GM21515 (cell line): ENCODE measurements around the gene NOTCH2.

ENCODE experiments used
- ATAC-seq: cut with Tn5 transposase; IDR thresholded peaks from one replicate; pipeline ENCODE4 v1.9.1; 2021; ENCODE audit not compliant: unreplicated experiment

NOTCH2 gene

DNA sequence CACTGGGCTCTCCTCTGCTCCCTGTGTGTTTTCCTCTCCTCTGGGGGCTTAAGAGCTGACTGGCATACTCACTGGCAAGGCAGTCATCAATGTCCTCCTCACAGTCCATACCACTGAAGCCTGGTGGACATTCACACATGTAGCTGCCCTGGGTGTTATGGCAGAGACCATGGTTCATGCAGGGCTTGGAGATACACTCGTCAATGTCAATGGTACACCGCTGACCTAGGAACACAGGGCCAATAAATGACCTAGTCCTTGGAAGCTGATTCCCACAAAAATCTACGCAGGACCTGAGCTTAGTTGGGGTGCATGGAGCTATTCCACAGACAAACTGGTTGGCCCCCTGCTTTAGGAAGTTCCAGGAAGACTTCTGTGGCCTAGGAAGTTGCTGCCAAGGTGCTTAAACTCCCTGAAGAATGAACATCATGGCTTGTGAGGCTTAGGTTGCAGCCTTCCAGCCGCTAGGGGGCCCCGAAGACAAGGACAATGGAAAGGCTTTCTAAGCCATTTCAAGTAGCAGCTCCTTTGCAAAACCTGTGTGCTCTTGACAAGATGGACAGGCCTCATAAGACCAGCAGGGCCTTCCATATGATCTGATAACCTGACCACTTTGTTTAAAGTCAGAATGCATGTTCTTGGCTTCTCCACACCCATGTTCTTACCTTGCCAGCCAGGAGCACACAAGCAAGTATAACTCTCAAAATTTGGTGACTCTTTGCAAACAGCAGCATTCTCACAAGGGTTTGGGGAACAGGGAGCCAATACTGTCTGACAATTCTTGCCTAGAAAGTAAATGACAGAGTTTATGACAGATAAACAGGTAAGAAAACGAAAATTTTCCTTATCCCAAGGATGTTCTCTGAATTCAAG lies 120.9 kb downstream of the NOTCH2 start:
- ATAC-seq, result peak; percentile 75

DNA sequence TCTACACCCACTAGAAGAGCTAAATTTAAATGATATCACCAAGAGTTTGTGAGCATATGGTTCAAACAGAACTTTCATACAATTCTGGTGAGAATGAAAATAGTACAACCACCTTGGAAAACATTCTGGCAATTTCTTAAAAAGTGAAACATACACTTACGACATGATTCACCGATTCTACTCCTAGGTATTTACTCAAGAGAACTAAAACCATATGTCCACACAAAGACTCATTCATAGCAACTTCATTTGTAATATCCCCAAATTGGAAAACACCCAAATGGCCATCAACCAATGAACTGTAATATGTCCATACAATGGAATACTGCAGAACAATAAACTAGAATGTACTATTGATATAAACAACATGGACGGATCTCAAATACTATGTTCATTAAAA lies 122.0 kb downstream of the NOTCH2 start:
- ATAC-seq, result no peak

DNA sequence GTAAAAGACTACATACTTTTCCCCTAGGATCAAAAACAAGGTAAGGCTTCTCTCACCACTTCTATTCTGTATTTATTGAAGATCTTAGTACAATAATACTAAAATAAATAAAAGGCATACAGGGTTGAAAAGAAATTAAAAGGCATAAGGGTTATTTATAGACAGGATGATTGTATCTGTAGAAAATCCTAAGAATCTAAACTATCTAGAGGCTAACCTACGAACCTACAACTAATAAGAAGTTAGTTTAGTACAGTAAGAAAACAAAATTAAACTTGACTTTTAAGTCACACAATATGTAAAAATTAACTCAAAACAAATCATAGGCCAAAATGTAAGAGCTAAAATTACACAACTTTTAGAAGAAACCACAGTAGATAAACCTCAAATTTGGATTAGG lies 122.7 kb downstream of the NOTCH2 start:
- ATAC-seq, result no peak

DNA sequence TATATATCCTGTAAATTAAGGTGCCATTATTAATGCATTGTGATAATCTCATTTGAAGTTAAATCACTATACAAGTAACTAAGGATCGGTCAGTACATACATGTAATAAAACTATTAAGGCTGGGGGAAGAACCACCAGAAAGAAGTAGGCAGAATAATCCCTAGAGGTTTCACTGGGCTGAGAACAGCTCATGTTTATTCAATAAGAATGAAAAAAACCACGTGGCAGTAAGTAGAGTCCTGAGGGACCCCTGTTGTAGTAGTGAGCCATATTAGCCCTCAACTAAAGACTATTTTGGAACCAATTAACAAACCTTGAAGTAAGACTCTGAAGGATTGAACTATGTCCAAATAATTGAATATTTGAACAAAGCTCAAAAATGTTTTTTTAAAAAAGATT lies 126.2 kb downstream of the NOTCH2 start:
- ATAC-seq, result no peak

DNA sequence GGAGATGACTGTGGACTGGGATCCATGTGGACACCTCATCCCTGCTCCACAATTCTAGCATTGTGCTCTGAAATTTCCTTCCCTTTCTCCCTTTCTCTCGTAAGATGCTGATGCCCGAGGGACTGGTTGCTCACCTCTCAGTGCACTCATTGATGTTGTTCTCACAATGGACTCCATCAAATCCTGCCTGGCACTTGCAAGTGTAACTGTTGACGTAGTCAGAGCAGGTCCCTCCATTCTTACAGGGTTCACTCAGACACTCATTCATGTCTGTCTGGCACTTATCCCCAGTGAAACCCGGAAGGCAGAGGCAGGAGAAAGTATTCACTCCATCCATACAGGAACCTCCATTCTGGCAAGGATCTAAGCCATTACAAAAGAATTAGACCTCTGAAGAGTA lies 128.1 kb downstream of the NOTCH2 start:
- ATAC-seq, result no peak

DNA sequence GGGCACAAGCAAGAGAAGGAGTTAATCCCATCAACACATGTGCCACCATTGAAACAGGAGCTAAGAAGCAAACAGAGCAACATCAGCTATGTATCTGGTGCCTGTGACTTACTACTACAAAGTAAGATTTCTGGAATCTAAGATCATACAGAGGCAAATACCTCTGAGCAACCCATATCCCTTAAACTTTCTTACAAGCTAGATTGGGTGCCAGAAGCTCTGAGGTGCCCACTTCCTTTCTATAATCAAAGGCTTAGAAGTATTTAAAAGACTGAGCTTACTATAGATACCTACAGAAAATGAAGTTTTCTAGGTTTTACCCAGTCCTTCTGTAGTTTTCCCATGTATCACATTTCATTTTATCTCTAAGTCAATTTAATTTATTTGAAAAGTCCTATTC lies 128.8 kb downstream of the NOTCH2 start:
- ATAC-seq, result no peak

DNA sequence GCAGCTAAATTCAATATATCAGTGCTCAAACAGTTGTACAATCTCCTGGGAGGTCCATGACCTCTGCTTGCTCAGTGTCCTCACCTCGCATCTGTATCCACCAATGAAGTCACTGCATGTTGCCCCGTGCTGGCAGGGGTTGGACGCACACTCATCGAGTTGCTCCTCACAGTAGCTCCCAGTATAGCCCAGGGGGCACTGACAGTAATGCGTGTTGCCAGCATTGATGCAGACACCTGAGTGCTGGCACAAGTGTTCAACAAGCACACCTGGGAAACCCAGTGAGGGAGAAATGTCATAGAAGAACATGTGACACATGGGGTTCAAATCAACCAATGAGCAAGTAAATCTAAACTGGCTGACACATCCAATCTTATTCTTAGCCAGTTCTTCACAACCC lies 132.3 kb downstream of the NOTCH2 start:
- no peak for ATAC-seq

DNA sequence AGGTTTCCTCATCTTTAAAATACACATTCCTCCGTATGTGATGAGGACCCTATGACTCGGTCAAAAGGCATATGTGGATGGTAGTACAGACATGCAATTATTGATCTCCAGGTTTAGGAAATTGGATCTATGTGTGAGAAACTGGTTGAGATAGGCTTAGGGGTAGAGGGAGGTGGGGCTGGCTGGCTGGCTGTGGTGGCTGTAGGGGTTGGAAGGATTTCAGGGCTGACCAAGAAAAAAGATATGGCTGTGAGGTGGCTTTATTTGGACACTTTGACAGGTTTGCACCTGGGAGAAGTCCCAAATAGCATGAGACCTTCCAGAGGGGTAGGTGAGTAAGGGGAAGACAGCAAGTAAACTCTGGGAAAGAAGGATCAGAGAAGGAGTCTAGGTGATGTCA lies 133.5 kb downstream of the NOTCH2 start:
- ATAC-seq, result no peak

DNA sequence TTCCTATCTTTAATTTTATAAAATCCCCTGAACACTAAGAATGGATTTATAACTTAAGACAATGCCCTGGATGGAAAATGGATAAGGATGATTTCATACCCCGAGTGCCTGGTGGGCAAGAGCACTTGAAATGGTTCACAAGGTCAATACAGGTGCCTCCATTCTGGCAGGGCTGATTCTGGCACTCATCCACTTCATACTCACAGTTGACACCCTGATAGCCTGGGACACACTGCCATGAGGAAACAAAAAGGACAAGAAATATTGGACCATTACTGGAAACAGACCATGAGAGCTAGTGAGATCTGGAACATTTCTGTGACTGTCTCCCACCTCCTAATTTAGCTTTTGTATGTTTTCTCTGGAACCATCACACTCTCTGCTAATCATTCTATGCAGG lies 134.1 kb downstream of the NOTCH2 start:
- no peak for ATAC-seq

DNA sequence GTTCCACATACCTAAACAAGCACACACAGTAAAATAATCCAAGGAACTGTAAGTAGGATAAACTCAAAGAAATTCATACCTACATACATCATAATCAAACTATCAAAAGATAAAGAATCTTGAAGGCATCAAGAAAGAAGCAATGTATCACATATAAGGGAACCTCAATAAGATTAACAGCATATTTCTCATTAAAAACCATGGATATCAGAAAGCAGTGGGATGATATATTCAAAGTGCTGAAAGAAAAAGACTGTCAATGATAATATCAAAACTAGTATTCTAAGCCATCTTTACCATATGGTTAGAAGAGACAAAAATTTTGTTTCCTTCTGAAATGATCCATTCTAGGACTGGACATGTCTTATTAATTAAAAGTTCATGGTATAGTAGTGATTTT lies 136.1 kb downstream of the NOTCH2 start:
- no peak for ATAC-seq

DNA sequence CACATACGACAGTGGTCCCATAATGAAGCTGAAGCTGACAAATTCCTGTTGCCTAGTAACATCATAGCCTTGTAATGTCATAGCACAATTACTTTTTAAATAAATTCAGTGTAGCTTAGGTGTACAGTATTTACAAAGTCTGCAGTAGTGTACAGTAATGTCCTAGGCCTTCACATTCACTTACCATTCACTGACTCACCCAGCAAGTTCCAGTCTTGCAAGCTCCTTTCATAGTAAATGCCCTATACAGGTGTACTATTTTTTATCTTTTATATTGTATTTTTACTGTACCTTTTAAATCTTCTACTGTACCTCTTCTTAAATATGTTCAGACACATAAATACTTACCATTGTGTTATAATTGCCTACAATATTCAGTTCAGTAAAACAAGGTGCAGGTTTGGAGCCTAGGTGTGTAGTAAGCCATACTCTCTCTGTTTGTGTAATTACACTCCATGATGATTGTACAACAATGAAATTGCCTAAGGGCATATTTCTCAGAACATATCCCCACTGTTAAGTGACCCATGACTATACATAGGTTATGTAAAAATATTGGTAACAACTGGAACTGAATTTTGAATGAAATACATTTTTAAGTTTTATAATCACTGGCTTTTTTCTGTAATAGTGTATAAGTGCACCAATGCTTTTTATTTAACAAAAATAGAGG lies 139.7 kb downstream of the NOTCH2 start:
- ATAC-seq, result no peak

DNA sequence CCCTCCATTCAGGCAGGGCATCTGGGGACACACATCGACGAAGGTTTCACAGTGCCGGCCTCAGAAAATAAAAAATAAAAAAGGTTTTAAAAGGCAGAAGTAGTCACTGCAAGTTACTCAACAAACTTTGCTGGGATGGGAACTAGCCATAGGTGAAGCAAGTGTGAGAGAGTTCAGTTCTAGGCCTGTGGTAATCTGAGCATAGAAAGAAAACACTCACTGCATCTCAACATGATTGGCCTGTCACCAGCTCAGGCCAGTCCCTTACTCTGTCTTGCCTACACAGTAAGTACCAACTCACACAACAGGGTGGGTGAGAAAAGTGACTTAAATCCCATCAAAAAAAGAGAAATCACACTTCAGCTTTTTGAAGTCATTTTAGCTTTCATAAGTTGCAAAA lies 142.9 kb downstream of the NOTCH2 start:
- ATAC-seq, result no peak

DNA sequence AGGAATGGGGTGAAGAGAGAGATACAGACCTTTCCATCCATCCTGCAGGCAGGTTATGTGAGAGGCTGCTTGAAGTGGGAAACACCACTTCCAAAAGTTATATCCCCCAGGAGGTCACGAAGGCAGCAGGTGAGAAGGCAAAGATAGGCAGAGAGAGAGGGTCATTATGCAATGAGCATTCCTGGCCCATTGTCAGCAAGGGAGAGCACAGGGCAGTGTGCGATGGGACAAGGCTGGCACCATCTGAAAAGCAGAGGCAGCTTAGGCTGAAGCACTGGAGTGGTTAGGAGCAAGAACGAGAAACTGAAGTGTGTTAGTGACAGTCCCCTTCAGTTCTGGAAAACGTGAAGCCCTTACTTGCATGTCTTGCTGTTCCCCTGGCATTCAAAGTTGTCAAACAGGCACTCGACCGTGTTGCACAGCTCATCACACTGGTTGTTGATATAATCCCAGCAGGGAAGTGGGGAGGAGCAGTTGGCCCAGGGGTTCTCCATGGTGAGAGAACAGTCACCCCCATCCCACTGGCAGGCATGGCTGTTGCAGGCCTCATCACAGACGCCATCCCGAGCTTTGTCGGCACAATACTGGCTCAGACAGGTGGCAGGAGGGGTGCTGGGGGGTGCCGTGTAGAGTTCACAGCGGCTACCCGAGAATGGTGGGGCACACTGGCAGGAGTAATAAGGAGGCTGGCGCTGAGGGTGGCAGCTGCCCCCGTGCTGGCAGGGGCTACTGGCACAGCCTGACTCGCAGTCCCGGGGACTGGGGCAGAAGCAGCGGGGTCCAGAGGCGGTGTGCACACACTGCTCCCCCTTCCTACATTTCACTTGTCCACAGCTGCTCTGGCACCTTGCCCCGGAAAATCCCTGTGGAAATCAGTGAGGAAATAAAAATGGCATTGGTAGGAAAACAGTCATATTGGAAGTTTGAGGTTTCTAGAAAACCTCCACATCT lies 144.2 kb downstream of the NOTCH2 start:
- ATAC-seq, result no peak

DNA sequence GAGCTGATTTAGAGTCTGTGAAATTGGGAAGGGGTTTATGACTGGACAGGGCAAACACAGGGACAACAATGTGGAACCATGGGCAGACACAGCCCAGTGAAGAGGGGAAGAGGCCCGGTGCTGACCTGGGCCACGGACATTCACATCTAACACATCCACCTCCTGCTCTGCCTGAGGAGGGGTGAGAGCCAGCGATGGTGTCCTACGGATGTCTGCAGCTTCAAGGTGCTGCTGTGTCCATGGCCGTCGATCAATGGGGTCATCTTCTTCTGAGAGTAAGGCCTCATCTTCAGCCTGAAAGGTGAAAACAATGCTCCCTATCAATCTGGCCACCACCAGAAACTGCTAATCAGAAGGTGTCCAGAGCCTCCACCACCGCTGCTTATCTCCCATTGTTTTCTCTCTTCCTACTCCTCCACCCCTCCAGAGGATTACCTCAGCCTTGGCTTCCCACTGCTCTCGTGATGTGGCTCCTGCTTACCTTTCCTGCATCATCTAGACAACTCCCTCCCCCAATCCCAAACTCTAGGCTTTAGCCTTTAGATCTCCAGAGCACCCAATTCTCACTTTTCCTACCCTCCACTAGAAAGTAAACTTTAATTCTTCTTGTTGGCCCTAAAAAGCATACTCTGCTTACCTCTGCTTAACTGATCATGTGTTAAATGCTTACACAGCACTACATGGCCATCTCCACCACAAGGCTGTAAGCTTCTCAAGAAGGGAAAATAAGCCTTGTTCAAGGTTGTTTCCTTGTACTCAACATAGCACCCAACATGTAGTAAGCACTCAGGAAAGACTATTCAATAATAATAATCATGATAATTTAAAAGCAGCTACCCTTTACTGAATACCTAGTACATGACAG lies 149.1 kb downstream of the NOTCH2 start:
- no peak for ATAC-seq

DNA sequence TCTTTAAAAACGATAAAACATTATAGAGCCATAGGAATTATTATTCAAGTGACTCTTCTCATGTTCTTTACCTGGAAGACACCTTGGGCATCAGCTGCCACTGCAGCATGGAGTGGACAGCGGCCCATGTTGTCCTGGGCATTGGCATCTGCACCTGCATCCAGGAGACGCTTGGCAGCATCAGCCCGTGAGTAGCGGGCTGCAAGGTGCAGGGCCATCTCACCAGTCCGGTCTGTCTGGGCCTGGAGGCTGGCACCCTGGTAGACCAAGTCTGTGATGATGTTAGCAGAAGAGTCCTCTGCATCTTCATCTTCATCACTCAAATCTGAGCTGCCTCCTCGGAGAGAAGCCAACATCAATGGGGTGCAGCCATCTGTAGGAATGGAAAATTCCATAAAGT lies 150.2 kb downstream of the NOTCH2 start:
- ATAC-seq, result no peak

DNA sequence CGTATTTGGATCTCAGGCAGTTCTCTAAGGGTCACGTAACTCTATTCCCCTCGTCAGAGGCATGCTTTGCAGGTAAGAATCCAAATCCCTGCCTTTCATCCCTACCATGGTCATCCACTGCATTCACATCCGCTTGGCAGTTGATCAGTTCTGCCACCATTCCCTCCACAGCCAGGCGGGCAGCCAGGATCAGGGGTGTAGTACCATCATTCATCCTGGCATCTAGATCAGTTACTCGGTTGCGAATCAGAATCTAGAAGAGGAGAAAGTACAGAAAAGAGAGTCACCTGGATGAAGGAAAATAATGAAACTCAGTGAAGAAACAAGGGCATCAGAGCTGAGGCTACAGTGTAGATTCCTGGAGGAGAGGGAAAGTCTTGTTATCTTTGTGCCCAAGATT lies 151.2 kb downstream of the NOTCH2 start:
- no peak for ATAC-seq

DNA sequence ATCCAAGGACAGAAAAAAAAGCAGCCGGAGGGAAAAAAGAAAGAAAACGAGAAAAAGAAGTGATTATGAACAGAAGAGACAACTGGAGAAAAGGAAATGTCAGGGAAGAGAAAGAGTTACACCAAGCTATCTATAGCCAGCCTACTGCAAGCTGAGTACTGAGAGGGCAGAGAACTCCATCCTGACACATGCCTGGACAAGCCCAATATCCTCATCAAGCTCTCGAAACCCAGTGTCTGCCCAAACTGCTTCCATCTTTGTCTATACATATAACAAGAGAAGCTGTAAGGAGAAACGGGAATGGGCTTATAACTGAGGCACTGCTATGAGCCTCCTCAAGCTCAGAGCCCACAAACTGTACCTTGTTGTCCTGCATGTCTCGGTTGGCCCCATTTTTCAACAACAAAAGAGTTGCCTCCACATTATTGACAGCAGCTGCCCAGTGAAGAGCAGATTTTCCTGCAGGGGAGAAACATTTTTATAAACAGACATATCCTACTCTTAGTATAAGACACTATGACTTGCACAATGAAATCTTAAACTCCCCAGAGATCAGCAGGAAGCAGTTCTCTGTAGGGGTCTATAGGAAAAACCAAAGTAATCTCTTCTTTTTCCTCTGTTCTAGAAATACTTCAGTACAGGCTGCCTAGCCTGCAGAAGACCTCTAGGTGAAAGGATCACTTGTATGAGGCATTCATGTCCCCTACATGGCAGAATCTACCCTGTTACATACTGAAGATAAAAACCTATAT lies 152.0 kb downstream of the NOTCH2 start:
- no peak for ATAC-seq

DNA sequence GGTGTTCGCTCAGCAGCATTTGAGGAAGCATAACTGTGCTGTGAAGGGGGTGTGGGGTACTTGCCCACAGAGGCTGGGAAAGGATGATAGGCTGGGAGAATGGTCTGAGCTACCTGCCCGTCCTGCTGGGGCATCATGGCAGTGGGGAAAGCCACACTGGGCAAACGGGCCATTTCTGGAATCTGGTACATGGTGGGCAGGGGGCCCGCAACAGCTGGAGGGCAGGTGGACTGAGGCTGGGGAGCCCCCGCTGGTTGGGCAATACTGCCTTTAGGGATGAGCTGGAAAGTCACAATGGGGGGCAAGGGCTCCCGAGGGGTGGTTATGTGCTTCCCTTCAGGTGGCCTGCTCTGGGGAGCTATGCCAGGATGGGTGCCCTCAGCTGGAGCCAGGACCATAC lies 153.9 kb downstream of the NOTCH2 start:
- no peak for ATAC-seq

DNA sequence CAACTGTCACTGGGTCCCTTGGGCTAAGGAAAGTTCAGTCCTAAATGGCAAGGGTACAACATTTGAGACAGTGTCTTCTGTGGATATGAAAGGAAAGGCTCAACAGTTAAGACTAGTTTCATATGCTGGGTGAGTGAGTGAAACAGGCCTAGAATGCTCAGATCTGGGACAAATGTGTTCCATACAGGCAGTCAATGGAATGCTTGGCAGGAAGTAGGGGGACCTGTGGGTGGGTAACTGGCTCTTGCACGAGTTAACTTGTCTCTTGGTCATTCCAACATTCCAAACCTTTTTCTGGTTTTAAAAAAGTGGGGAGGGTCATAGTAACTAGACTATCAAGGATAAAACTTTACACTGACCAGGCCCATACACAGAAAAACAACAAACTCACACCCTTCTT lies 155.4 kb downstream of the NOTCH2 start:
- no peak for ATAC-seq

DNA sequence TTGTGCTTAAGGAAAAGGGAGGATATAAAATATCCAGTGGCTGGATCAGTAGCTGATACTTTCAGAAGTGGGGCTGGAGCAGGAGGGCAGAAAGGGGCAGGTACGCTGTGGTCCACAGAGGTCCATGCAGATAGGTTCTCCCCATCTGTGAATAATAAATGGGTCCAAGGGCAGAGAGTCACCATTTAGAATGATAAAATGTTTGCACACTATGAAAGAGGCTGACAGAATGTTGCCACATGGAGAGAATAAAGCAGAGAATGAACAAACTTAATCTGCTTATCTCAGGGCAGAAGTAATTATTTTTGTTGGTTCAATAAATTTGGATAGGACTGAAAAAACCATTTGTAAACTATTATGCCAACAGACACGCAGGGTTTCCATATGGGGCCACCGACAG lies 156.5 kb downstream of the NOTCH2 start:
- no peak for ATAC-seq
